ACHN (cell line): ENCODE results near the gene KLRF2.

Experiments
- DNase-seq: peaks from one replicate; pipeline ENCODE4 v3.0.0-alpha.2; 2015
- in situ Hi-C: cut with HindIII; loops from 2 replicates; pipeline ENCODE4 v1.10.0; 2017; ENCODE audit warnings: low sequenced_read_pairs, low pct_ligation_motif_present, low pct_unique_long_range_greater_than_20kb

The KLRF2 gene

DNA sequence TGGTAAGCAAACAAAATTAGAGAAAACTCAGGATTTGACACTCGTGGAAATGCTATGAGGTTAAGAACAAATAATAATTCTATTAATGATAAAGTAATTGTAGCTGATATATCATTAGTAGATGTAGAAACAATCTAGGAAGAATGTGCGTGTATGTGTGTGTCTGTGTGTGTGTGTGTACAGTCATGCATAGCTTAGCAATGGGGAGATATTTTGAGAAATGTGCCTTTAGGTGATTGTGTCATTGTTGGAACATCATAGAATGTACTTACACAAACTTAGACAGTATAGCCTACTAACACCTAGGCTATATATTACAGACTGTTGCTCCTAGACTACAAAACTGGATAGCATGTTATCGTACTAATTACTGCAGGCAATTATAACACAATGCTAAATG, 45.6 kb downstream of the KLRF2 start:
- no peak for DNase-seq
- in situ Hi-C loops, result no loop called here

DNA sequence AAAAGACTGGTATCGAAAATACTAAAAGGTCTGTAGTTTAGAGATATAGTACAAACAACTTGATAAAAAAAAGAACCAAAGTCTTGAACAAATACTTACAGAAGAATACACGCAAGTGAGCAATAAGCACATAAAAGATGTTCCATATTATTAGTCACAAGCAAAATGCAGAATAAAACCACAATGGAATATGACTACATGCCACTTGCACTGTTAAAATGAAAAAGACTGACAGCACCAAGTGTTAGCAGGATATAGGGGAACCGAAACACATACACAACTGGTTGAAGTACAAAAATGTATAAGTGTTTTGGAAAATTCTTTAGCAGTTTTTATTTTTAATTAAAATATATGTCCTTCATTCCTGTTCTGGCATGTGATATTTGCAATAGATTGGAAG, 47.3 kb downstream of the KLRF2 start:
- in situ Hi-C loops, result no loop called here
- no peak for DNase-seq

DNA sequence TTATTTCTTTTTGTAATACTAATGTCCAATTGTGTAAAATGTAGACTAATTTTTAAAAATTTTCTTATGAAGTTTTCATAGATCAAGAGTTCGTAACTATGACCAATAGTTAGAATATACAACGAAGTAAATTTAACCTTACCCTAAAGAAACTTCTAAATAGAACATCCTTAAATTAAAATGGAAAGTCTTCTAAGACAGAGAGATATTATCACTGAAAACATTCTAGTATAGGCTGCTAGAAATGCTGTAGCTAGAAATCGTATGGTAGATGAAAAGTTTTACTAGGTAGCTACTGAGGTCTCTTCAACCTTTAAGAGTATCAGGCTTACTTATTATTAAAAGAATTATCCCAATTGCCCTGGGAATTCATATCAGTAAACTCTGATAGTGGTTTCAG, 50.0 kb downstream of the KLRF2 start:
- DNase-seq, result no peak
- in situ Hi-C loops, result no loop called here

DNA sequence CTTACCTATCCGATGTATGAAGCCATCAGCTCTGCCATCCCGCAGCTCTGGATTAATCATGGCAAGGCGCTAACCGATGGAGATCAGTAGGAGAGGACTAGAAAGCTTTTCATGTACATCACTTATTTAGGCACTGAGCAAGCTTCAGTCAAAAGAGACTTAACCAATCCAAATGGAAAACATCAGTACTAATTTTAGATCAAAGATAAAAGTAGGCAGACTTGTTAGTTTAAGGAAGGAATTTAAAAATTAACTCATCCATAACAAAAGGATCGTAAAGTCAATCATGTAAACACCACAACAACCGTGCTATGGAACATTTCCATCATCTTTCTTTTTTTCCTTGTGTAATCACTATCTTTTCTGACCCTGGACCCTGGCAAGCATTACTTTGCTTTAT, 51.0 kb downstream of the KLRF2 start, which contains the start of gene CLEC2A:
Gene CLEC2A (minus strand): TSS at position 101 of the 400 bp plus-strand sequence. CDS start 41 bp downstream, at position 60.
- in situ Hi-C loops, result no loop called here
- DNase-seq, result no peak

DNA sequence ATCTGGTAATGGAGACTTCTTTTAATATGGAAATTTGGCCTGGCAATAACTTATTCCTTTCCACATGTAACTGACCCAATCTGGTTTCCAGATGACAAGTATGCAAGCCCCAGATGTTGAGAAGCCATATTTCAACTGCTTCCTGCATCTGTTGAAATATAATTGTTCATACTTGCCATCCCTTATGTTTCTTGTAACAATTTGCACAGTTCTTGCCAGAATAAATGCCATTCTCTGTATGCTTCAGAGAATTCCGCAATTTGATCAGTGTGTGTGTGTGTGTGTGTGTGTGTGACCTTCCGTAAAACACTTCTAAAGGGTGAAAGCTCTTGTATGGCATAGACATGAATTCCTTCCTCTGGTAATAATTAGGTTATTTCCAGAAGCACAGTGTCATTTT, 52.7 kb downstream of the KLRF2 start:
- in situ Hi-C loops, result no loop called here
- DNase-seq, result no peak

DNA sequence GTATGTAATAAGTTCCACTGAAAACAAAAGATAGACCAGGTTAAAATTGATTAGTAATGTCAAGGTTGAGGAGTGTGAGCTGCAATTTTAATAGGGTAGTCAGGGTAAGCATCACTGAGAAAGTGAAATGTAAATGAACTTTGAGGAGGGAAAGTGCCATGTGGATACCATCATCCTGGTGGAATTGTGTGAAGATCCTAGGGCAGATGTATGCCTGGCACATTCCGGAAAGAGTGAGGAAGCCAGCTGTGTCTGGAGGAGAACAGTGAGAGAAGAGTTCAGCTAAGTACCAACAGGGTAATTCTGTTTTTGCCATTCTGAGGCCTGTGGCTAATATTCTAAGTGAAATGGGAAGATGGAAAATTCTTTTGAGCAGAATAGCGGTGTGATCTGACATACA, 53.7 kb downstream of the KLRF2 start:
- in situ Hi-C loops, result no loop called here
- DNase-seq, result no peak

DNA sequence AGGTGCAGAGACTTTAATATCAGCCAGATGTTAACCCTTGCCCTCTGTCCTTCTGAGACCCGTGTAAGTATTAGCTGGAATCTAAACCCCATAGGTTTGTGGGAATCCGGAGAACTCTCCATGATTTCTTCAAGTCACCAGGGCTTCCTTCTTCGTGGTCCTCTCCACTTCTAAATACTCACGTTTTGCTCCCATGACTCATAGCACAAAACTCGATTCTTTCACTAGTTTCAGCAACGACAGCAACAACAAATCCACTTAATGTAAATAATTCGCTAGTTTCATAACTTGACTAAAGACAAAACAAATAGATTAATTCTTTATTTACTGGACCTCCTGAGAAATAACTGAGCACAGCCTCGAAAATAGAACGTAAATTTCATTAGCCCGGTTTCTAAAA, 55.3 kb downstream of the KLRF2 start:
- no peak for DNase-seq
- in situ Hi-C loops, result no loop called here

DNA sequence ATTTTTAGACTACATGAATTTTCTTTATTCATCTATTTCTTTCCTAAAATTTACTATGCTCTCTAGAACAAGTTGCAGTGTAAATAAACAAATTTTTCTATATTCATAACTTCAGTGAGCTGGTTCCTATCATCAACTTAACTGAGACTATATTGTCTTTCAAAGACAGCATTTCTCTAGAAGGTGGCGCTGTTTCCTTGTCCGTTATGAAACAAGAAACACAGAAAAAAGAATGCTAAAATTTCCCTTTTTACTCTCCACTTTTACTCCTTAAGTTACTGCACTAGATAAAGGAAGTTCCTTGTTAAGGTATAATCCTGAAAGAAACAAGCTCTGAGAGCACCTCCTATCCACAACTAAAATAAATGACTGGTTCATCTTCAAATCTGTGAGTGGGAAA, 59.1 kb downstream of the KLRF2 start:
- in situ Hi-C loops, result no loop called here
- DNase-seq, result peak; percentile 14

DNA sequence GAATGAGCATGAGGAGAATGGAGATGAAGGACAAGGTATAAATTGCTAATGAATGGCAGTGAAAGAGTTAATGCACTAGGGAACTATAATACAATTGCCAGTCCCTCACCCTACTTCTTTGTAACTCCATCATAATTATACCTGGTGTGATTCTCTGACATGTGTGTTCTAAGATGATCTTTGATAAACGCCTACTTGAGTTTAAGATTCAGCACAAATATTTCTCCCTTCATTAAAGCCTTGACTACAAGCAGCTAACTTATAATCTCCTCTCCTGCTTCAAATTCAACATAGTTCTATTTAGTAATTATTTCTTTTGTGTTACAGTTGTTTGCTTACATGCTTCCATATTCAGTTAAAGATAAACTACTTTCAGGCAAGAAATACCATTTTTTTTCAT, 60.5 kb downstream of the KLRF2 start:
- DNase-seq, result no peak
- in situ Hi-C loops, result no loop called here

DNA sequence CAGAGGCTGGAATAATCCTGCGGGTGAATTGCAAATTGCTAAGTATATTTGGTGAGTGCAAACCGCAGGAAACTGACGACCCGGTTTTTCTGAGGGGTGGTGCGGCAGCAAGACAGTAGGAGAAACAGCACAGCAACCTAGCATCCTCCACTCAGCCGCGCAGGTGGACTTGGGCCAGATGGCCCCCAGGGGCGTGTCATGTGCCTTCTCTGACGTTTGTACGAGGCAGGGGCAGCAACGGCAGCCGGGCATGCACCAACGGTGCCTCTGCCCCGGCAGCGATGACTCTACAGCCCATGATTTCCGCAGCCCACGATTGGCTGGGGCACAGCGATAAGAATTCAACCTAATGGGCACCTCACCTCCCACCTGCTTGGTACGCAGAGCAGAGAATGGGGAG, 62.0 kb downstream of the KLRF2 start:
- DNase-seq, result no peak

DNA sequence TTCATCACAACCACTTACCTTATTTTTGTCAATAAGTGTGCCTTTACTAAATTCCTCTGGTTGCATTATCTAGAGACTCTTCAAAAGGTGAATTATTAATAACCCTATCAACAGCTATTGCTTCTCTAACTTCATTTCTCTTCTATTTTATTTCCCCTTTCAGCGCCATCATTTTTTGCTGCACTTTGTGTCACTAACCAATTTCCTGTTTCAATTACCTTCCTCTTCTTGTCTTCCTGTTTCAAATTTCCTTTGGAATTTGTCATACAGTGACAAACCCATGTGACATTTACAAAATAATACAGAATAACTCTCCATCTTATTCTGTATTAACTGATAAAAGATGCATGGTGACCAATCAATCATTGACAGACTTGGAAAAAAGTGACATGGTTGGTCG, 63.1 kb downstream of the KLRF2 start:
- DNase-seq, result no peak
- in situ Hi-C loops, result no loop called here

More for the DNA sequence above, 62.0 kb downstream of the KLRF2 start:
- in situ Hi-C loops, result no loop called here
